Upper lobe of left lung (tissue), 6 donors: ENCODE measurements around the gene BTBD6. TPM values are rescaled to one million over a fixed set of nuclear protein-coding genes. Genes with fewer than 3 reads are reported as not detected.

Experiments used
- ATAC-seq, 2 donors: fragments of 200-7000 bp; cut with Tn5 transposase; one replicate each; pipeline ENCODE4 v1.9.1; 2022; ENCODE audit warnings: mild to moderate bottlenecking in 2 of 2, moderate library complexity in 2 of 2; ENCODE audit not compliant: low FRiP score in 2 of 2
- DNase-seq, 2 donors: peaks; one replicate each; pipeline ENCODE4 v3.0.0-alpha.2; 2019 to 2020
- H3K27ac ChIP-seq, 4 donors: fragments of 200-600 bp; sonication (generic); one replicate each; pipeline ENCODE4 v1.5.1; 2016 to 2019
- H3K27me3 ChIP-seq, 4 donors: fragments of 200-600 bp; sonication (generic); one replicate each; pipeline ENCODE4 v1.5.1; 2017 to 2019
- H3K36me3 ChIP-seq, 4 donors: fragments of 200-600 bp; sonication (generic); one replicate each; pipeline ENCODE4 v1.5.1; 2016 to 2019
- H3K4me1 ChIP-seq, 4 donors: fragments of 200-600 bp; sonication (generic); one replicate each; pipeline ENCODE4 v1.5.1; 2018 to 2019
- H3K4me3 ChIP-seq, 4 donors: fragments of 200-600 bp; sonication (generic); one replicate each; pipeline ENCODE4 v1.5.1; 2017 to 2019; ENCODE audit warnings: mild to moderate bottlenecking in 2 of 4, moderate library complexity in 1 of 4
- H3K9me3 ChIP-seq, 4 donors: fragments of 200-600 bp; sonication (generic); one replicate each; pipeline ENCODE4 v1.5.1; 2018 to 2019
- CTCF ChIP-seq, 6 experiments: fragments of 450-650 bp in 4 of 6; fragments of 200-600 bp in 2 of 6; sonication (generic) in 2 of 6; IDR thresholded peaks; one replicate each; pipeline ENCODE4 v1.5.1; 2016 to 2019; ENCODE audit warnings: antibody characterized with exemption in 6 of 6
- EP300 ChIP-seq, 4 donors: sonication (generic); formaldehyde crosslinking; IDR thresholded peaks; one replicate each; pipeline ENCODE4 v1.5.1; 2017; ENCODE audit warnings: antibody characterized with exemption in 4 of 4, control low read depth in 2 of 4
- POLR2A ChIP-seq, 4 donors: fragments of 450-650 bp; IDR thresholded peaks; one replicate each; pipeline ENCODE4 v1.5.1; 2016 to 2017; ENCODE audit warnings: antibody characterized with exemption in 4 of 4, mild to moderate bottlenecking in 2 of 4
- POLR2AphosphoS5 ChIP-seq, 2 donors: sonication (generic); formaldehyde crosslinking; IDR thresholded peaks; one replicate each; pipeline ENCODE4 v1.5.1; 2017; ENCODE audit warnings: antibody characterized with exemption in 2 of 2
- WGBS, 2 donors: methylation state at CpG; one replicate each; pipeline ENCODE4 v1.1.5; 2017 to 2018; 5-methylcytosine and 5-hydroxymethylcytosine counted together
- total RNA-seq, 6 donors: library from RNA; depleted of rRNA in 4 of 6; stranded (reverse); fragments of >200 nt in 4 of 6; gene quantifications; one replicate each; pipeline versions ENCODE4 v1.1.0 to v1.2.1, GENCODE V29; 2016 to 2021
- donor health status: DM: no; HTN: no; CAD: no; lungs with moderate emphysema.
- donor health status: DM: no; HTN: yes; CAD: no; lungs with severe emphysema.

BTBD6 gene
- total RNA-seq, 6 donors from 2014 or later: 36.4 to 71.7 (median 49.8) TPM

DNA sequence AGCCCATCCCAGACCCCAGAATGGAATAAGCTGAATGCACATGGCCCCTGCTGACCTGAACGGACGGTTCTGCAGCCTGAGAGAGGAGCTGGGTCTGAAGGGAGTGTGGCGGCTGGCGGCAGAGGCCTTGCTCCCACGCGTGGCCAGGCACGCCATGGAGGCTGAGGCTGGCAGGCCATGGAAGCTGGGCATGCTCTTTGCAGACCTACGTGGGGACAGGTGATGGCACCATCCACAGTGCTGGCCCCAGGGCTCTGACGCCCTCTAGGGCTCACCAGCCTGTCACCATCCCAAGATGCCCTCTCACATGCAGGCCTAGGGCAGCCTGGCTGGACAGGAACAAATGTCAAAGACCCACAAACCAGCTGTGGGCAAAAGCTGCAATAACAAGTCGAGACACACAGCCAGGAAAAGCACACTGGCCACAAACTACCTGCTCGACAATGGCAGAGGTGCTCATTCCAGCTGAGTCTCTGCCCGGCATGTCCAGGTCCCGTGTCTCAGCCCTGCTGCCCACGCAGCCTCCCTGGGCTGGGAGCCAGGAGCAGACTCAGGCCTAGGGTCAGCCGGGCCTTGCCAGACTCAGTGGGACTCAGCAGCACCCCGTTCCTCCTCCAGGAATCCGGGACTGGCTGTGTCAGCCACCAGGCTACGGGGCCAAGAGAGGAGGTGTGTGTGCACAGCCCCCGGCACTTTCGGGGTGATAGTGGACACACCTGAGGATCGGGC is 19.7 kb downstream of the BTBD6 start:
- peaks cover 0 to 10% (median 3%) of the 10 kb centered on the region in 4 donors for H3K4me1 ChIP-seq
- no peak overlapping the region for H3K4me3 ChIP-seq
- H3K36me3 ChIP-seq: peaks cover 0 to 30% (median 9%) of the 10 kb centered on the region in 4 donors
- ATAC-seq: peak in 1 of 2 donors; percentile 9
- peak in 1 of 2 donors; percentile 50 for DNase-seq
- H3K27ac ChIP-seq: no peak overlapping the region
- H3K9me3 ChIP-seq: no peaks in the 10 kb centered on the region
- TF ChIP-seq POLR2AphosphoS5 (IDR thresholded peaks at IDR 0.05) (no peak), CTCF (IDR thresholded peaks at IDR 0.05) (no peak), POLR2A (IDR thresholded peaks at IDR 0.05) (no peak), EP300 (IDR thresholded peaks at IDR 0.05) (no peak)
- 92 to 95% methylated on average over 12 to 16 of the region's 21 CpGs for WGBS, 2 donors
- no peaks in the 10 kb centered on the region for H3K27me3 ChIP-seq

DNA sequence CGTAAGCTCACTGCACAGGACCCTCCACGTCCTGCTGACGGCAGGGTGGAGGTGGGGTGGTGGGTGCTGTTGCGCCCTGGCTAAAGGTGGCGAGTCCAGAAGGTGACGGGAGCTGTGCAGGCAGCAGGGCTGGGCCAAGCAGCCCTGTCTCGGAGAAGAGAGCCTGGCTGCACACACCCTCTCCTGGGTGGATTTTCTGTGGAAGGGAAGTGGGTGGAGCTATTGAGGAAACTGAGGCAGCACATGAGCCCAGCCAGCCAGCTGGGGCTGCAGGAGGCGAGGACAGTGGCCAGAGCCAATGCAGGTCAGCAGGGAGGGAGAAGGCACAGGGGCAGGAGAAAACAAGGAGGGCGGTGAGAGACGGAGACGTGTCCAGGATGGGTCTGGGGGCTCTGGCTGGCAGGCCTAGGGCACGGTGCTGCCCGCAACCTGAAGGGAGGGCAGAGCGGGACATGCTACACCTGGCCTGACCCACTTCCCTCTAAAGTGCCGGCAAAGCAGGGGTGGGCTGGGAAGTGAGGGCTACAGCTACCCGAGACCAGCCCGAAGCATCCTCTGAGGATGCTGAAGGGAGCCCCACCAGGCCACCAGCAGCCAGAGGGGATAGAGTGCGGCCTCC is 20.5 kb downstream of the BTBD6 start:
- Histone ChIP-seq H3K27ac (no peak overlapping the region), H3K9me3 (no peaks in the 10 kb centered on the region), H3K36me3 (peaks cover 0 to 25% (median 9%) of the 10 kb centered on the region in 4 donors), H3K4me3 (no peak overlapping the region), H3K27me3 (no peaks in the 10 kb centered on the region), H3K4me1 (peaks cover 0 to 14% (median 7%) of the 10 kb centered on the region in 4 donors)
- ATAC-seq (no peak), DNase-seq (peak in 1 of 2 donors; percentile 54)
- 91 to 97% methylated on average over 11 to 18 of the region's 18 CpGs for WGBS, 2 donors
- TF ChIP-seq POLR2A (IDR thresholded peaks at IDR 0.05) (no peak), EP300 (IDR thresholded peaks at IDR 0.05) (no peak)

GRCh38 chr14:105269405-105269804 is 21.1 kb downstream of the BTBD6 start:
- H3K9me3 ChIP-seq: no peaks in the 10 kb centered on the region
- H3K4me3 ChIP-seq: no peak overlapping the region
- H3K27me3 ChIP-seq: no peaks in the 10 kb centered on the region
- 90 to 94% methylated on average over 8 to 10 of the region's 11 CpGs for WGBS, 2 donors
- TF ChIP-seq EP300 (IDR thresholded peaks at IDR 0.05): no peak
- no peak for TF ChIP-seq POLR2A (IDR thresholded peaks at IDR 0.05)
- TF ChIP-seq POLR2AphosphoS5 (IDR thresholded peaks at IDR 0.05): no peak
- no peak for TF ChIP-seq CTCF (IDR thresholded peaks at IDR 0.05)
- ATAC-seq (no peak), DNase-seq (no peak)
- H3K4me1 ChIP-seq: peaks cover 0 to 14% (median 7%) of the 10 kb centered on the region in 4 donors
- H3K36me3 ChIP-seq: peaks cover 0 to 25% (median 9%) of the 10 kb centered on the region in 4 donors
- no peak overlapping the region for H3K27ac ChIP-seq

GRCh38 chr14:105271224-105271890 is 23.0 kb downstream of the BTBD6 start:
- no peak overlapping the region for H3K27ac ChIP-seq
- no peaks in the 10 kb centered on the region for H3K27me3 ChIP-seq
- peaks cover 0 to 25% (median 9%) of the 10 kb centered on the region in 4 donors for H3K36me3 ChIP-seq
- DNase-seq: peak in 1 of 2 donors; percentile 59
- TF ChIP-seq CTCF (IDR thresholded peaks at IDR 0.05): no peak
- H3K9me3 ChIP-seq: no peaks in the 10 kb centered on the region
- WGBS, 2 donors: 92 to 94% methylated on average over 15 to 17 of the region's 22 CpGs
- no peak for ATAC-seq
- H3K4me1 ChIP-seq: peaks cover 0 to 18% (median 9%) of the 10 kb centered on the region in 4 donors
- H3K4me3 ChIP-seq: no peak overlapping the region

DNA sequence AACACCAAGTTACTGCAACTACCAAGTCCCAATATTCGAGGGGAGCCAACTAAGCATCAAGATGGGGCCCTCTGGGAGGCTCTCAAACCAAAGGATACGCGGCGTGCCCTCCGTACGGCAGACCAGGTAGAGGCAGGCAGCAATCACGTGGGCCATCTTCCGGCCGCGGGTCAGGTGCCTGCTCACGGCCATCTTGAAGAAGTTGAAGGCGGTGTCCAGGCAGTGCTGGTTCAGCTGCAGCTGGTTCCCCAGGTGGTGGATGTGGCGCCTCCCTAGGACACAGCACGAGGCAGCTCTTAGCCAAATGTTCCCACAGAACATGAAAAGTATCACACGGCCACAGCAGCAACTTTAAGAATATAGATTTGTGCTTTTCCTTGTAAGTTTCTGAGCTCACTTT is 24.3 kb downstream of the BTBD6 start:
- 81 to 88% methylated on average over 8 to 15 of the region's 15 CpGs for WGBS, 2 donors
- Histone ChIP-seq H3K4me1 (peaks cover 0 to 20% (median 9%) of the 10 kb centered on the region in 4 donors), H3K4me3 (no peak overlapping the region), H3K27ac (peak overlapping the region in 3 of 4 donors; percentile 42 to 70 (median 44)), H3K36me3 (peaks cover 0 to 17% (median 8%) of the 10 kb centered on the region in 4 donors), H3K9me3 (no peaks in the 10 kb centered on the region), H3K27me3 (no peaks in the 10 kb centered on the region)
- ATAC-seq (peak in 1 of 2 donors; percentile 52), DNase-seq (peak; percentile 35 to 49)
- TF ChIP-seq POLR2A (IDR thresholded peaks at IDR 0.05) (no peak), CTCF (IDR thresholded peaks at IDR 0.05) (no peak)
